Osteoblast (primary cell): ENCODE measurements around the gene HSD3B2. TPM values are rescaled to one million over a fixed set of nuclear protein-coding genes. Genes with fewer than 3 reads are reported as not detected.

ENCODE experiments used
- DNase-seq: peaks from one replicate; pipeline ENCODE4 v3.0.0; 2011; ENCODE audit warnings: low spot score, mixed read lengths; ENCODE audit not compliant: insufficient read length; ENCODE audit errors: missing footprints
- H2AFZ ChIP-seq: 2 replicates; pipeline ENCODE4 v1.6.0; 2011; ENCODE audit warnings: mild to moderate bottlenecking, low read length
- H3K27ac ChIP-seq: 2 replicates; pipeline ENCODE4 v1.5.1; 2011; ENCODE audit warnings: mild to moderate bottlenecking, low read depth, low read length, moderate library complexity
- H3K27me3 ChIP-seq: 2 replicates; pipeline ENCODE4 v1.6.0; 2012; ENCODE audit warnings: mild to moderate bottlenecking, control low read depth, inconsistent platforms, low read length, moderate library complexity; ENCODE audit not compliant: insufficient read depth
- H3K36me3 ChIP-seq: 2 replicates; pipeline ENCODE4 v1.5.1; 2011; ENCODE audit warnings: mild to moderate bottlenecking, low read length, control low read depth, moderate library complexity; ENCODE audit not compliant: insufficient read depth
- H3K4me1 ChIP-seq: 2 replicates; pipeline ENCODE4 v1.5.1; 2011; ENCODE audit warnings: mild to moderate bottlenecking, low read length, control low read depth, moderate library complexity; ENCODE audit not compliant: insufficient read depth
- H3K4me2 ChIP-seq: 2 replicates; pipeline ENCODE4 v1.6.0; 2011; ENCODE audit warnings: mild to moderate bottlenecking, low read length; ENCODE audit not compliant: insufficient read depth
- H3K4me3 ChIP-seq: fragments of 200-600 bp; sonication (generic); 3 replicates; pipeline ENCODE4 v1.5.1; 2012; ENCODE audit warnings: mild to moderate bottlenecking, low read length, inconsistent platforms; ENCODE audit not compliant: insufficient read depth
- H3K79me2 ChIP-seq: 2 replicates; pipeline ENCODE4 v1.6.0; 2012; ENCODE audit warnings: mild to moderate bottlenecking, low read length, control low read depth, inconsistent platforms; ENCODE audit not compliant: insufficient read depth
- H3K9me3 ChIP-seq: 2 replicates; pipeline ENCODE4 v1.5.1; 2011; ENCODE audit warnings: low read depth, low read length, control low read depth
- H4K20me1 ChIP-seq: 2 replicates; pipeline ENCODE4 v1.6.0; 2012; ENCODE audit warnings: mild to moderate bottlenecking, low read length, control low read depth; ENCODE audit not compliant: insufficient read depth
- CTCF ChIP-seq: IDR thresholded peaks from 2 replicates; pipeline ENCODE4 v1.5.1; 2011; ENCODE audit warnings: mild to moderate bottlenecking, low read depth, low read length, moderate library complexity; ENCODE audit errors: extremely low read depth
- total RNA-seq: library from RNA; depleted of rRNA; stranded (reverse); fragments of >200 nt; gene quantifications from 2 replicates; pipeline ENCODE4 v1.2.3, GENCODE V29; 2012

The HSD3B2 gene
- total RNA-seq, 1 donor = not detected

DNA sequence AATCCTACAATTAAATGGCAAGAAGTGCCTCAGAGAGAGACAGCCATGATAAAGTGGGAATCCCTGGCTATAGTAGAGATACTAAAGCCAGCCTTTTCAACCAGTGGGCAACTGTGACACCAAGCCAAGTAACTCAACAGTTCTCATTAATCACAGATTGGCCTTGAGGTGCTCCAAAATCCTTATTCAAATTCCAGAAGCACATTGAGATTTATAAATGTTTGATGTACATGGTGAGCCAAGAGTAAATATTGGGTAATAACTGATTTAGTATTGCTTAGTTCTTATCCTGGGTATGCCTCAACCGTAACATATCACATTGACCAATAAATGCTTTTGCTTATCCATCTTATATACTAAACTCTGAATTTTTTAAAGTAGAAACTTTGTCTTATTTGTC lies 29.3 kb upstream of the HSD3B2 start:
- no peak for TF ChIP-seq CTCF
- Histone ChIP-seq H3K79me2 (no peaks in the 10 kb centered on the region), H3K36me3 (no peaks in the 10 kb centered on the region), H3K4me1 (no peaks in the 10 kb centered on the region), H3K4me2 (no peak overlapping the region), H3K27me3 (no peaks in the 10 kb centered on the region), H2AFZ (no peak overlapping the region), H3K9me3 (no peaks in the 10 kb centered on the region), H3K27ac (no peak overlapping the region), H3K4me3 (no peak overlapping the region), H4K20me1 (no peaks in the 10 kb centered on the region)
- no peak for DNase-seq

GRCh38 chr1:119387858-119388257 lies 27.1 kb upstream of the HSD3B2 start:
- DNase-seq = no peak
- Histone ChIP-seq H4K20me1 (no peaks in the 10 kb centered on the region), H3K36me3 (no peaks in the 10 kb centered on the region), H3K4me3 (no peak overlapping the region), H3K4me2 (no peak overlapping the region), H3K27me3 (no peaks in the 10 kb centered on the region), H3K9me3 (no peaks in the 10 kb centered on the region), H3K4me1 (no peaks in the 10 kb centered on the region), H3K79me2 (no peaks in the 10 kb centered on the region), H3K27ac (no peak overlapping the region), H2AFZ (no peak overlapping the region)
- no peak for TF ChIP-seq CTCF

- Histone ChIP-seq H3K27me3 (peaks cover 4% of the 10 kb centered on the region), H3K27ac (no peak overlapping the region), H4K20me1 (no peaks in the 10 kb centered on the region), H3K4me2 (no peak overlapping the region), H3K9me3 (no peaks in the 10 kb centered on the region), H2AFZ (no peak overlapping the region), H3K79me2 (no peaks in the 10 kb centered on the region), H3K4me3 (no peak overlapping the region), H3K36me3 (no peaks in the 10 kb centered on the region), H3K4me1 (no peaks in the 10 kb centered on the region)
- DNase-seq = no peak
- no peak for TF ChIP-seq CTCF
Measured at GRCh38 chr1:119388450-119388849, 26.5 kb upstream of the HSD3B2 start.

DNA sequence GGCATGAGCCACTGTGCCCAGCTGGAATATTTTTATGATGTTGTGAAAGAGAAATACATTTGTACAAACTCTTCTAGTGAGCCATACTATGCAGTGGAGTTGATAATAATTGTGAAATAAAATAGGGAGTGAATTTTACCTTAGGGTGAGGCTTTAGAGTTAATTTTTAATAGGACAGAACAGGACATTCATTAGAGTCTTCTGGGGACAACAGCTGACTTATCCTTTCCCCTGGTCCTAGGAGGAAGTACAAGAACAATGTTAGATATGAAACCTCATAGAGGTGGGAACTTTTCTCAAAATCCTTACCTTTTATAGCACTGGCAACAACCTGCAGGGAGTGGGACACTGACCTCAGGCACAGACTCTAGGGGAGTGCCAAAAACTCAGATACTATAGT lies 24.4 kb upstream of the HSD3B2 start:
- Histone ChIP-seq H3K27ac (no peak overlapping the region), H3K4me1 (no peaks in the 10 kb centered on the region), H3K79me2 (no peaks in the 10 kb centered on the region), H3K36me3 (no peaks in the 10 kb centered on the region), H3K9me3 (no peaks in the 10 kb centered on the region), H2AFZ (no peak overlapping the region), H4K20me1 (no peaks in the 10 kb centered on the region), H3K4me2 (no peak overlapping the region), H3K4me3 (no peak overlapping the region), H3K27me3 (peaks cover 8% of the 10 kb centered on the region)
- peak; percentile 30 for DNase-seq
- no peak for TF ChIP-seq CTCF
